ENCODE results near the gene PM20D2.

PM20D2 gene

GRCh38 chr6:89200706-89201215 lies 54.9 kb downstream of the PM20D2 start:
- no peak overlapping the region for H3K4me2 ChIP-seq (ENCODE audit: low read length)
- H3K4me3 ChIP-seq (ENCODE audit: low read length) = no peak overlapping the region
- no peaks in the 10 kb centered on the region for H4K20me1 ChIP-seq (ENCODE audit: insufficient read depth, low read length)
- no peak overlapping the region for H3K27ac ChIP-seq (ENCODE audit: low read length)
- no peak overlapping the region for H3K9ac ChIP-seq (ENCODE audit: low read length)
- no peak overlapping the region for H2AFZ ChIP-seq (ENCODE audit: low read depth, low read length)
- TF ChIP-seq, protein P1, sequence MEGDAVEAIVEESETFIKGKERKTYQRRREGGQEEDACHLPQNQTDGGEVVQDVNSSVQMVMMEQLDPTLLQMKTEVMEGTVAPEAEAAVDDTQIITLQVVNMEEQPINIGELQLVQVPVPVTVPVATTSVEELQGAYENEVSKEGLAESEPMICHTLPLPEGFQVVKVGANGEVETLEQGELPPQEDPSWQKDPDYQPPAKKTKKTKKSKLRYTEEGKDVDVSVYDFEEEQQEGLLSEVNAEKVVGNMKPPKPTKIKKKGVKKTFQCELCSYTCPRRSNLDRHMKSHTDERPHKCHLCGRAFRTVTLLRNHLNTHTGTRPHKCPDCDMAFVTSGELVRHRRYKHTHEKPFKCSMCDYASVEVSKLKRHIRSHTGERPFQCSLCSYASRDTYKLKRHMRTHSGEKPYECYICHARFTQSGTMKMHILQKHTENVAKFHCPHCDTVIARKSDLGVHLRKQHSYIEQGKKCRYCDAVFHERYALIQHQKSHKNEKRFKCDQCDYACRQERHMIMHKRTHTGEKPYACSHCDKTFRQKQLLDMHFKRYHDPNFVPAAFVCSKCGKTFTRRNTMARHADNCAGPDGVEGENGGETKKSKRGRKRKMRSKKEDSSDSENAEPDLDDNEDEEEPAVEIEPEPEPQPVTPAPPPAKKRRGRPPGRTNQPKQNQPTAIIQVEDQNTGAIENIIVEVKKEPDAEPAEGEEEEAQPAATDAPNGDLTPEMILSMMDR (IDR thresholded peaks at IDR 0.05; ENCODE audit: low read depth, low read length) = no peak
- no peak for TF ChIP-seq EZH2phosphoT487 (IDR thresholded peaks at IDR 0.05; ENCODE audit: low read depth)
- no peaks in the 10 kb centered on the region for H3K36me3 ChIP-seq (replicated peaks; ENCODE audit: low read depth, low read length)
- H3K27me3 ChIP-seq (ENCODE audit: low read depth, low read length) = no peaks in the 10 kb centered on the region
- H3K4me1 ChIP-seq (ENCODE audit: low read length) = no peaks in the 10 kb centered on the region
- no peaks in the 10 kb centered on the region for H3K79me2 ChIP-seq (ENCODE audit: low read length)
- no peaks in the 10 kb centered on the region for H3K9me3 ChIP-seq (ENCODE audit: insufficient read depth, low read length)

GRCh38 chr6:89204096-89204495 lies 58.2 kb downstream of the PM20D2 start:
- H3K79me2 ChIP-seq (ENCODE audit: low read length) = no peaks in the 10 kb centered on the region
- H3K9ac ChIP-seq (ENCODE audit: low read length) = no peak overlapping the region
- H3K27me3 ChIP-seq (ENCODE audit: low read depth, low read length) = no peaks in the 10 kb centered on the region
- no peak overlapping the region for H3K4me3 ChIP-seq (ENCODE audit: low read length)
- H4K20me1 ChIP-seq (ENCODE audit: insufficient read depth, low read length) = no peaks in the 10 kb centered on the region
- no peak overlapping the region for H3K4me2 ChIP-seq (ENCODE audit: low read length)
- no peak for TF ChIP-seq EZH2phosphoT487 (IDR thresholded peaks at IDR 0.05; ENCODE audit: low read depth)
- TF ChIP-seq, protein P1 (IDR thresholded peaks at IDR 0.05; ENCODE audit: low read depth, low read length) = no peak
- H3K9me3 ChIP-seq (ENCODE audit: insufficient read depth, low read length) = no peaks in the 10 kb centered on the region
- H3K4me1 ChIP-seq (ENCODE audit: low read length) = no peaks in the 10 kb centered on the region
- H3K27ac ChIP-seq (ENCODE audit: low read length) = no peak overlapping the region
- H2AFZ ChIP-seq (ENCODE audit: low read depth, low read length) = no peak overlapping the region
- no peaks in the 10 kb centered on the region for H3K36me3 ChIP-seq (replicated peaks; ENCODE audit: low read depth, low read length)

GRCh38 chr6:89205819-89206218 lies 60.0 kb downstream of the PM20D2 start:
- Histone ChIP-seq H3K36me3 (replicated peaks; ENCODE audit: low read depth, low read length) (no peaks in the 10 kb centered on the region), H3K4me2 (ENCODE audit: low read length) (no peak overlapping the region), H3K9me3 (ENCODE audit: insufficient read depth, low read length) (no peaks in the 10 kb centered on the region), H3K9ac (ENCODE audit: low read length) (no peak overlapping the region), H3K27me3 (ENCODE audit: low read depth, low read length) (no peaks in the 10 kb centered on the region), H3K4me3 (ENCODE audit: low read length) (no peak overlapping the region), H2AFZ (ENCODE audit: low read depth, low read length) (no peak overlapping the region), H3K4me1 (ENCODE audit: low read length) (no peaks in the 10 kb centered on the region), H3K27ac (ENCODE audit: low read length) (no peak overlapping the region), H4K20me1 (ENCODE audit: insufficient read depth, low read length) (no peaks in the 10 kb centered on the region), H3K79me2 (ENCODE audit: low read length) (no peaks in the 10 kb centered on the region)
- no peak for TF ChIP-seq EZH2phosphoT487 (IDR thresholded peaks at IDR 0.05; ENCODE audit: low read depth)

GRCh38 chr6:89208551-89208950 lies 62.7 kb downstream of the PM20D2 start:
- TF ChIP-seq, protein P1 (IDR thresholded peaks at IDR 0.05; ENCODE audit: low read depth, low read length) = no peak
- no peak for TF ChIP-seq EZH2phosphoT487 (IDR thresholded peaks at IDR 0.05; ENCODE audit: low read depth)
- Histone ChIP-seq H3K27me3 (ENCODE audit: low read depth, low read length) (no peaks in the 10 kb centered on the region), H3K4me1 (ENCODE audit: low read length) (no peaks in the 10 kb centered on the region), H2AFZ (ENCODE audit: low read depth, low read length) (no peak overlapping the region), H4K20me1 (ENCODE audit: insufficient read depth, low read length) (no peaks in the 10 kb centered on the region), H3K4me3 (ENCODE audit: low read length) (no peak overlapping the region), H3K79me2 (ENCODE audit: low read length) (no peaks in the 10 kb centered on the region), H3K4me2 (ENCODE audit: low read length) (no peak overlapping the region), H3K9ac (ENCODE audit: low read length) (no peak overlapping the region), H3K36me3 (replicated peaks; ENCODE audit: low read depth, low read length) (no peaks in the 10 kb centered on the region), H3K27ac (ENCODE audit: low read length) (no peak overlapping the region), H3K9me3 (ENCODE audit: insufficient read depth, low read length) (no peaks in the 10 kb centered on the region)
